Spleen (tissue), 11 donors: ENCODE measurements around the gene CSF2RB. TPM values are rescaled to one million over a fixed set of nuclear protein-coding genes. Genes with fewer than 3 reads are reported as not detected.
A peak's percentile ranks its signal among the peaks of the same experiment; 100 is the strongest.

ENCODE experiments used
- DNase-seq: peaks from one replicate; pipeline ENCODE4 v3.0.0-alpha.2; 2020
- H3K27ac ChIP-seq, 8 donors: fragments of 200-600 bp; sonication (generic) in 7 of 8; 1 replicate in 4 of 8; 2 replicates in 4 of 8; pipeline versions ENCODE4 v1.5.0 to v1.8.0; 2016 to 2021; ENCODE audit warnings: inconsistent platforms in 4 of 8, mild to moderate bottlenecking in 4 of 8, moderate library complexity in 1 of 8
- H3K27me3 ChIP-seq, 7 donors: fragments of 200-600 bp; sonication (generic) in 6 of 7; replicated peaks in 1 of 7; 1 replicate in 4 of 7; 2 replicates in 3 of 7; pipeline versions ENCODE4 v1.5.0 to v1.8.0; 2016 to 2021; ENCODE audit warnings: inconsistent platforms in 3 of 7, mild to moderate bottlenecking in 1 of 7
- H3K36me3 ChIP-seq, 6 donors: fragments of 200-600 bp; sonication (generic) in 5 of 6; 1 replicate in 4 of 6; 2 replicates in 2 of 6; pipeline versions ENCODE4 v1.5.0 to v1.8.0; 2016 to 2021; ENCODE audit warnings: inconsistent platforms in 2 of 6
- H3K4me1 ChIP-seq, 6 donors: fragments of 200-600 bp; sonication (generic) in 5 of 6; 1 replicate in 3 of 6; 2 replicates in 3 of 6; pipeline versions ENCODE4 v1.5.0 to v1.8.0; 2016 to 2021; ENCODE audit warnings: inconsistent platforms in 3 of 6
- H3K4me3 ChIP-seq, 8 donors: fragments of 200-600 bp; sonication (generic) in 7 of 8; 1 replicate in 4 of 8; 2 replicates in 4 of 8; pipeline versions ENCODE4 v1.5.0 to v1.8.0; 2016 to 2021; ENCODE audit warnings: inconsistent platforms in 4 of 8, mild to moderate bottlenecking in 4 of 8, moderate library complexity in 2 of 8
- H3K9me3 ChIP-seq, 8 donors: fragments of 200-600 bp; sonication (generic) in 7 of 8; 1 replicate in 4 of 8; 2 replicates in 4 of 8; pipeline versions ENCODE4 v1.5.0 to v1.8.0; 2016 to 2021; ENCODE audit warnings: inconsistent platforms in 4 of 8
- POLR2A ChIP-seq, 3 donors: fragments of 450-650 bp; IDR thresholded peaks; one replicate each; pipeline ENCODE4 v1.5.1; 2017; ENCODE audit warnings: antibody characterized with exemption in 3 of 3, mild to moderate bottlenecking in 1 of 3
- POLR2AphosphoS5 ChIP-seq, 3 donors: sonication (generic); formaldehyde crosslinking; IDR thresholded peaks; one replicate each; pipeline ENCODE4 v1.5.1; 2017; ENCODE audit warnings: antibody characterized with exemption in 3 of 3
- WGBS, 5 donors: extraction: QIAGEN DNeasy Blood & Tissue Kit in 3 of 5; methylation state at CpG; one replicate each; pipeline versions ENCODE4 v1.1.5 to v1.1.7; 2013 to 2018; 5-methylcytosine and 5-hydroxymethylcytosine counted together
- intact Hi-C: fragments of 100-400 bp; cut with DNase I; formaldehyde crosslinking; loops from one replicate; pipeline ENCODE4 v1.15.0; 2023; ENCODE audit warnings: low total_unique reads
- polyA plus RNA-seq, 3 donors: library from polyadenylated mRNA; stranded (reverse); fragments of 200-250 nt; gene quantifications; one replicate each; pipeline ENCODE4 v1.2.1, GENCODE V29; 2013
- total RNA-seq, 7 donors: library from RNA; depleted of rRNA in 3 of 7; stranded (reverse); fragments of >200 nt in 3 of 7; fragmentation: NEBNext Ultra II Directional in 4 of 7; extraction: Animal tissue kit (Norgen Biotek cat#: 25700) in 4 of 7; gene quantifications; one replicate each; pipeline versions ENCODE4 v1.1.0 to v1.2.1, GENCODE V29; 2016 to 2021
- TF ChIP-seq, protein P1 (sequence below), 11 experiments: fragments of 200-600 bp in 7 of 11; fragments of 450-650 bp in 4 of 11; sonication (generic) in 4 of 11; IDR thresholded peaks in 8 of 11; conservative IDR thresholded peaks in 3 of 11; 1 replicate in 7 of 11; 2 replicates in 4 of 11; pipeline versions ENCODE4 v1.4.0 to v1.8.0; 2016 to 2021; ENCODE audit warnings: antibody characterized with exemption in 11 of 11, inconsistent platforms in 4 of 11, mild to moderate bottlenecking in 1 of 11
- donor health status: healthy with polysubstance abuse.
- donor health status: DM: no; HTN: no; CAD: no; lungs with moderate emphysema.
- donor health status: DM: no; HTN: no; CAD: no.
- donor health status: Bipolar disorder and iron deficiency.
- donor health status: healthy.
- donor health status: DM: no; HTN: no; CAD: no.
- donor health status: DM: yes; HTN: yes; CAD: no.

Gene CSF2RB
- total and polyA plus RNA-seq, 10 donors: 14.2 to 110 (median 45.9) TPM

DNA sequence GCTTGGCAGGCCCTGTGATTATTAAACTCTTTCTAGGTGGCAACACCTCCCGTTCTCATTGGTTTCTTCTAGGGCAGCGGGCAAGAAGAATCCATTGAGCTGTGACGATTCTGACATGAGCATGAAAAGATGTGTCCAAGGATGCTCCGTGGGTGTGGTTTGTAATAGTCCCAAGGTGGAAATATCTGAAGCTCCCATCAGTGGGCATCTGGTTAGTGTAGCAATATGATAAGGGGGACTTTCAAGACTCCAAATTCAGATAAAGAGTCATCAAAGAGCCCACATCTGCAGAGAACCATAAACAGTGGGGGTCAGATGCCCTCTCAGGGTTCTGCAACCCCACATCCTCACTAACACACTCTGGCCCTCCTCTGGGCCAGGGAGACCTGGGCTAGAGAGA lies 63.2 kb downstream of the CSF2RB start:
- 89 to 95% (median 92%) methylated on average over 4 of the region's 4 CpGs for WGBS, 5 donors
- H3K4me1 ChIP-seq: peaks cover 0 to 19% (median 10%) of the 10 kb centered on the region in 6 donors
- TF ChIP-seq POLR2A (IDR thresholded peaks at IDR 0.05) (no peak), POLR2AphosphoS5 (IDR thresholded peaks at IDR 0.05) (no peak)
- TF ChIP-seq, protein P1, sequence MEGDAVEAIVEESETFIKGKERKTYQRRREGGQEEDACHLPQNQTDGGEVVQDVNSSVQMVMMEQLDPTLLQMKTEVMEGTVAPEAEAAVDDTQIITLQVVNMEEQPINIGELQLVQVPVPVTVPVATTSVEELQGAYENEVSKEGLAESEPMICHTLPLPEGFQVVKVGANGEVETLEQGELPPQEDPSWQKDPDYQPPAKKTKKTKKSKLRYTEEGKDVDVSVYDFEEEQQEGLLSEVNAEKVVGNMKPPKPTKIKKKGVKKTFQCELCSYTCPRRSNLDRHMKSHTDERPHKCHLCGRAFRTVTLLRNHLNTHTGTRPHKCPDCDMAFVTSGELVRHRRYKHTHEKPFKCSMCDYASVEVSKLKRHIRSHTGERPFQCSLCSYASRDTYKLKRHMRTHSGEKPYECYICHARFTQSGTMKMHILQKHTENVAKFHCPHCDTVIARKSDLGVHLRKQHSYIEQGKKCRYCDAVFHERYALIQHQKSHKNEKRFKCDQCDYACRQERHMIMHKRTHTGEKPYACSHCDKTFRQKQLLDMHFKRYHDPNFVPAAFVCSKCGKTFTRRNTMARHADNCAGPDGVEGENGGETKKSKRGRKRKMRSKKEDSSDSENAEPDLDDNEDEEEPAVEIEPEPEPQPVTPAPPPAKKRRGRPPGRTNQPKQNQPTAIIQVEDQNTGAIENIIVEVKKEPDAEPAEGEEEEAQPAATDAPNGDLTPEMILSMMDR (IDR thresholded peaks at IDR 0.05 in 8 of 11, conservative IDR thresholded peaks at IDR 0.05 in 3 of 11): no peak
- H3K4me3 ChIP-seq: no peak overlapping the region
- H3K27ac ChIP-seq: peak overlapping the region in 2 of 8 donors; percentile 85 to 88
- intact Hi-C loops: loop anchor here (5.0 kb wide), 1 partner anchor 194 kb away; no protein-coding TSS in a partner anchor
- H3K36me3 ChIP-seq: no peaks in the 10 kb centered on the region
- H3K9me3 ChIP-seq: no peaks in the 10 kb centered on the region
- DNase-seq: no peak
- H3K27me3 ChIP-seq: peaks cover 0 to 8% (median 0%) of the 10 kb centered on the region in 7 donors

DNA sequence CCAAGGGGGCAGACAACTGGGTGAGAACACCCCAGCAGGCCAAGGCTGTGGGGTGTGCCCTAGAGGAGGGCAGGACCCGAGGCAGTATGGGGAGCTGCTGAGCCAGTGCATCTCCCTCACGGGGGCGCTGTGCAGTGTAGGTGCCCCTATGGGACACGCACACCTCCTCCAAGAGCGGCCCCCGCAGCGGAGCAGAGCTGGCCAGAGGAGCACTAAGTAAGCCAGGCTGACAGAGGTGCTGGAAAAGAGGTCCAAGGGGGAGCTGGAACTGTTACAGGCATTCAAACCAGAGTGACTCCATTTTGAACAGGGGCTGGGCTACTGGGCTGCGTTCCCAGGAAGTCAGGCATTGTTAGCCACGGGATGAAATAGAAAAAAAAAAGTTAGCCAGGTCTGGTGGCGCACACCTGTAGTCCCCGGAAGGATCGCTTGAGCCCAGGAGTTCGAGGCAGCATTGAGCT lies 64.0 kb downstream of the CSF2RB start:
- no peak for TF ChIP-seq POLR2A (IDR thresholded peaks at IDR 0.05)
- peak; percentile 22 to 61 (median 25) for TF ChIP-seq POLR2AphosphoS5 (IDR thresholded peaks at IDR 0.05)
- TF ChIP-seq, protein P1 (IDR thresholded peaks at IDR 0.05 in 8 of 11, conservative IDR thresholded peaks at IDR 0.05 in 3 of 11): peak in 9 of 11 experiments; percentile 14 to 54 (median 48)

DNA sequence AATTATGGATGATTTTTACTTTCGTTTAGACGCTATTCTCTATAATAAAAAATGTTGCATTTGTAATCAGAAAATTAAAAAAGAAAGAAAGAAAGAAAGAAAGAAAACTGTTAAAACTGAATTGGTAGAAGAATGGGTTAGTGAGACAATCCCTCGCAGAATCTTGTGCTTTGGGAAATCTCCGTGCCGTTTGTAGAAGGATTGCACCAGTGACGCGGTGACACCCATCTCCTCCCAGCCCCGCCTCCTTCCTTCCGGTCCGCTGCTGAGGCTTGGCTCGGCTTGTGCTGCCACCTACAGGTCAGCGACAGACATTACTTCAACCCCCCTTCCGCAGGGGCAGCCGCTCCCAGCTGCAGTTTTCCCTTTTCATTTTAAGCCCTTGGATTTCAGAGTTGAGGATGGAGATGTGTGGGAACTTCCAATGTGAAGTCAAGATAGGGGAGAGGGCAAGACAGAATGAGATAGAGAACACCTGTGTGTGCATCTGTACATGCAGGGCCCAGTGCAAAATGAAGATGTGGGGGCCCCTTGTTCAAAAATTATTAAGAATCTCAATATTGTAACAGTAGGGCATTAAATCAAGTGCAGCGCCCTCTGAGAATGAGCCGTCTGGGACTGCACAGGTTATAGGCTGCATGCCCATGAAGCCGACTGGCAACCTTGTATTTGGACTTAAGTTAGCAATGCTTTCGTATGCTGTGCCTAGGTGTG lies 64.7 kb downstream of the CSF2RB start:
- Histone ChIP-seq H3K36me3 (no peaks in the 10 kb centered on the region), H3K4me3 (peak overlapping the region; percentile 3 to 66 (median 40)), H3K27me3 (peaks cover 0 to 20% (median 0%) of the 10 kb centered on the region in 7 donors), H3K4me1 (peaks cover 0 to 19% (median 10%) of the 10 kb centered on the region in 6 donors), H3K27ac (peak overlapping the region in 7 of 8 donors; percentile 59 to 88 (median 76)), H3K9me3 (no peaks in the 10 kb centered on the region)
- 12 to 16% (median 13%) methylated on average over 18 of the region's 18 CpGs for WGBS, 5 donors
- peak; percentile 97 for DNase-seq
- intact Hi-C loops: loop anchor here (2.0 to 5.0 kb wide), 2 partner anchors 121 to 196 kb away; no protein-coding TSS in a partner anchor
- TF ChIP-seq POLR2AphosphoS5 (IDR thresholded peaks at IDR 0.05) (peak; percentile 81 to 86 (median 83)), POLR2A (IDR thresholded peaks at IDR 0.05) (no peak)
- TF ChIP-seq, protein P1 (IDR thresholded peaks at IDR 0.05 in 8 of 11, conservative IDR thresholded peaks at IDR 0.05 in 3 of 11): peak; percentile 92 to 98 (median 96)

More for the DNA sequence above, 64.0 kb downstream of the CSF2RB start:
- peak; percentile 94 for DNase-seq
- intact Hi-C loops: loop anchor here (5.0 kb wide), 1 partner anchor 195 kb away; no protein-coding TSS in a partner anchor
- Histone ChIP-seq H3K9me3 (no peaks in the 10 kb centered on the region), H3K27ac (peak overlapping the region in 7 of 8 donors; percentile 59 to 88 (median 76)), H3K27me3 (peaks cover 0 to 14% (median 0%) of the 10 kb centered on the region in 7 donors), H3K4me3 (peak overlapping the region; percentile 3 to 66 (median 40)), H3K36me3 (no peaks in the 10 kb centered on the region), H3K4me1 (peaks cover 0 to 19% (median 10%) of the 10 kb centered on the region in 6 donors)
- 9 to 28% (median 22%) methylated on average over 13 of the region's 13 CpGs for WGBS, 5 donors
